SH-SY5Y (cell line): ENCODE data around the gene PTGER3.

Source experiments
- GATA2 ChIP-seq: IDR thresholded peaks from 2 replicates; pipeline ENCODE4 v1.6.1; 2011; ENCODE audit warnings: mild to moderate bottlenecking, low read depth, low read length
- GATA3 ChIP-seq: IDR thresholded peaks from 2 replicates; pipeline ENCODE4 v1.6.1; 2011; ENCODE audit warnings: low read depth, mild to moderate bottlenecking, low read length, moderate library complexity

- no peak for TF ChIP-seq GATA2
- TF ChIP-seq GATA3, result no peak
These were observed 5.8 kb downstream of the PTGER3 start for GRCh38 chr1:71041806-71042205.
